GM18868 (cell line): Measurements from ENCODE around the gene NAALADL2.
A peak's percentile ranks its signal among the peaks of the same experiment; 100 is the strongest.

ENCODE experiments used
- ATAC-seq: cut with Tn5 transposase; IDR thresholded peaks from one replicate; pipeline ENCODE4 v1.9.1; 2021; ENCODE audit warnings: mild to moderate bottlenecking, moderate library complexity; ENCODE audit not compliant: unreplicated experiment

NAALADL2 gene

DNA sequence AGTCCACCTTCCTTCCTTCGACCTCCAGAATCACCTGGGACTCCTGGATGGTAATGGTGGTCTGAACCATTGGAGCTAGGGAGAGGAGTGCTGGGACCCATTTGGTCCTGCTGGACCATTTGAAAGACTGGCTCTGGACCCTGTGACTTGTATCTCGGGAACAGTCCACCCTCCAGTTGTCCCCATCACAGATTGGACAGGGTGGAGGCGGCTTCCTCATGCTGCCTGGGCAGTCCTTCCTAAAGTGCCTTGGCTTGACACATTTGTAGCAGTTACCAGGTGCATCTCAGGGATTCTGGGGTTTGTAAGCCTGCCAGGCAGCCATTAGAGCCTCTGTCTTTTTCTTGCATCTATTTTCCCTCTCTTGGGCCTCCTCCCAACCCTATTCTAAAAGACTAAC is 758.1 kb downstream of the NAALADL2 start:
- no peak for ATAC-seq

DNA sequence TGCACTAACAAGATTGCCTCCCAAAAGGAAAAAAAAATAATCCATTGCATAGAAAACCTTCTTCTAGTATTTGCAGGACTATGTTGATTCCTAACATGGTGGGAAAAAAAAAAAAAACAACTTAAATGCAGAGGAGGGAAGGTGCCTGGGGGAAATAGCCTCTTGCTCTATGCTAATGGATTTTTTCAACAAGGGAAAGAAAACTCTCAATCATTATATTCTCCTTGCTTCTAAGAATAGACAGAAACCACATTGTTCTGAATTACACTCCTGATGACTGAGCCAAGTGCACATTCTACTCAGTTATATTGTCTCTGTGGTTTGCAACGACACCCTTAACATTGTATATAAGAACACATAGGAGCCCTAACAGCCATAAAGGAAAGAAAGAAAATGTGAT is 760.2 kb downstream of the NAALADL2 start:
- ATAC-seq, result no peak

DNA sequence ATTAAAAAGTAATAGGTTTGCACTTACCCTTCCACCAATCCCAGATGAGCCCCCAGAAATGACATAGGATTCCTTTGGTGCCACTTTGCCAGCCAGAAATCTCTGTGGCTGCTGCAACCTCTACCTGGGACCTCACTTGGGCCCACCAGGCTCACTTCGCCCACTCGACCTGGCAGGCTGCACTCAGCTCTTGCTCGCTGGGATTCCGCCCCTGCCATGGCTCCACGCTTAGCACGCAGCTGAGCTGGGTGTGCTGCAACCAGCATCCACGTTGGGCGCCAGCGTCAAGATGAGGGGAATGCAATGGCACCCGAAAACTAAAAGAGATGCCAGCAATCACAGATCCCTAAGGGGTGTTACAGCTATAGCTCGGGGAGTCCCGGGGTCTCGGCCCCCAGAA is 761.0 kb downstream of the NAALADL2 start:
- ATAC-seq, result no peak

DNA sequence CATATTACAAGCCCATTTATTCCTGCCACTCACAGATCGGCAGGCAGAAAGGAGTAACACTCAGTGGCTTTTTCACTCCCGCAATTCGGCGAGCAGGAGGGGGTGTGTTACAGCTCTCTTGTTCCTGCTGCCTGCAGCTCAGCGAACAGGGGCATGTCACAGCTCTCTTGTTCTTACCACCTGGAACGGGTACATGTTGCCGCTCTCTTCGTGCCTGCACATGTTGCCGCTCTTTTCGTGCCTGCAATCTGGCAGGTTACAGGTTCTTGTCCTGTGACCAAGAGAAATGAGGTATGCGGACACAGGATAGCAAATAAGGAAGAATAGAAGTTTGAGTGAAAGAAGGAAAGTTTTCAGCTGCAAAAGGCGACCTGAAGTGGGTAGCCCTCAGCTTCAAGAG is 761.4 kb downstream of the NAALADL2 start:
- ATAC-seq, result no peak

DNA sequence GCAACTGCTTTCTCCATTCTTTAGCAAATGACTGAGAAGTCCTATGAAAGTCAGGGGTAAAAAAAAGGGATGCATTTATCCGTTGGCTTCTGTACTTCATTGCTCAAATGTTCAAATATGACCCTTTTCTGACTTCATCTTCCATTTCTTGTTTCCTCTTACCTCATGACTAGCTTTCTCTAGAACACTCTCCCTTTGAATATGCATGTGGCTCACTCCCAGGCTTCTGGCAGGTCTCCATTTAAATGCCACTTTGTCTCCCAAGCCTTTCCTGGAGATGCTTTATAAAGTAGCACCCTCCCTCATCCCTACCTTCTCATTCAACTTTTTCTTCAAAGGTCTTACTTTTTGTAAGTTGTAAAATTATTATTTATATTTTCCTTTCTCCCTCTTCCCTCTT is 781.8 kb downstream of the NAALADL2 start:
- ATAC-seq, result no peak

DNA sequence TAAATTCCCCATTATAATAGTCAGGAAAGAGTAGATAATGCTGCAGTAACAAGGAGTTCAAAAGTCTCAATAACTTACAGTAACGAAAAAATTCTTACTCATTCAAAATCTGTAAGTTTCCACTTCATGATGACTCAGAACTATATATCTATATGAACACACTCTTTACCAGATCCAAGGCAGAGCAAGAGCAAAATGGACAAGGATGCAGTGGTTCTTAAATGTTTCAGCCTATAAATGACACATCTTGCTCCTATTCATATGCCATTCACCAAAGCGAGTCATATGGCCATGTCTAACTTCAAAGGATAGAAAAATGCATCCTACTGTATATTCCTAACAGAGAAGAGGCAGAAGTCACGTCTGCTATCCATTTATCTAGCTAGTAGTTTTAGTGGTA is 787.7 kb downstream of the NAALADL2 start:
- ATAC-seq, result peak; percentile 68

DNA sequence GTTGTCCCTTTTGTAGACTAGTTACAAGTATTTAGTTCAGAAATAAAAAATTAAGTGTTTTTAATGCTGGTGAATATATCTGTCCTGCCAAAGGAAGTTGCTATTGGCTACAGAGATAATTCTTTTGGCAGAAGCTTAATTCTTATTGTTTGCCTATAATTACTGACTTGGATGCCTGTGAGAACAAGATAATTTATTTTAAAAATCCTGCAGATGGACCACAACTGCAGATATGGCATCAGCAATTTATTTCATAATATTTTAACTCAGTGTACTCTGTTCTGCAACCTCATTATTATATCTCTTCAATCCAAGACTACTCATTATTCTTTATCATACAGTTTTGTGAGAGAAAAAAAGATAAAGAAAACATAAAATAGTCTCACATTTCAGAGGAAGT is 789.8 kb downstream of the NAALADL2 start:
- ATAC-seq, result no peak

DNA sequence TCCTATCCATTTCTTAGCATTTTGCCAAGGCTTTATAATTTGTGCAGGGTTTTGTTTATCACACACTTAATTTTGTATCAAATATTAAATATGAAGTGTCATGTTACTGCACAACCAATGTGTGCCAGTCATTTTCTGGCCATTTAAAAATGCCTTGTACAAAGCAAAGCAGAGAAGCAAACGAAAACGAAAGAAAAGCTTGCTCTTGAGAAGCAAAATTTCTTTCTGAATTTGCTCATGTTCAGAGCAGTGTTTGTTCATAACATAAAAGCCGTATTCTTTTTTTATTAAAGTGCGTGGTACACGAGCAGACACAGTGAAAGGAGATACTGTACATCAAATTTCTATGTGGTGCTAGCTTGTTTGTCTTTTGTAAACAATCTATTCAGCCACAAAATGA is 792.6 kb downstream of the NAALADL2 start:
- no peak for ATAC-seq

DNA sequence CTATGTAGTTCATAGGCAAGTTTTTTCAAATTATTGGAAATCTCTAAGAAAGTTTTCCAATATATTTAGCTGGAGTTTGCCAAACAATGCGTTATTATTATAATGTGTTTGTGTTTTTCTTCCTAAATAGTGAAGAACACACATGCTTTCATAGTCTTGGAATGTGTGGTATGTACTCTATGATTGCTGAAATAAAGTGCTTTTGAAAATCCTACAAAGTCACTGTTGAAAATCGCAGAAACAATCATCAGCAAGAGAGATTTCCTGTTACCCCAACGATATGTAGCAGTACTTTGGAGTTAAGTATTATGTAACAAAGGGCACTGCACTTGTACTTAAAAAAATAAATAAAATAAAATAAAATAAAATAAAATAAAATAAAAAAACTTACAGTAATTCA is 796.2 kb downstream of the NAALADL2 start:
- ATAC-seq, result no peak

DNA sequence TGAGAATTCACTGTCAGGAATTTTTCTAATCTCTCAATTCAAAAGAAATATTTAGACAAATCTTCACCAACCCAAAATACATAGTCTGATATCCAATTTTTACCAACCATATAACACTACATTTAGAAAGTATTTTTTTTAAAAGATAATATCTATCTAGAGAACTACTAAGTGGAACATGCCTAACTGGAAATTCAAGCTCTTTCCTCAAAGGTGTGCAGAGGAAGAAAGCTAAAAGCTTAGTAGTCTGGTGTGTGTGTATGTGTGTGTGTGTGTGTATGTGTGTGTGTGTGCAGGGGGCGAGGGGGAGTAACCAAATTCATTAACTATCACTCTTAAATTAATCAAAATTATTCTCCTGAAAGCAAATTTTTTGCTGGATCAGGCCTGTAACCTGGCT is 797.3 kb downstream of the NAALADL2 start:
- ATAC-seq, result no peak

DNA sequence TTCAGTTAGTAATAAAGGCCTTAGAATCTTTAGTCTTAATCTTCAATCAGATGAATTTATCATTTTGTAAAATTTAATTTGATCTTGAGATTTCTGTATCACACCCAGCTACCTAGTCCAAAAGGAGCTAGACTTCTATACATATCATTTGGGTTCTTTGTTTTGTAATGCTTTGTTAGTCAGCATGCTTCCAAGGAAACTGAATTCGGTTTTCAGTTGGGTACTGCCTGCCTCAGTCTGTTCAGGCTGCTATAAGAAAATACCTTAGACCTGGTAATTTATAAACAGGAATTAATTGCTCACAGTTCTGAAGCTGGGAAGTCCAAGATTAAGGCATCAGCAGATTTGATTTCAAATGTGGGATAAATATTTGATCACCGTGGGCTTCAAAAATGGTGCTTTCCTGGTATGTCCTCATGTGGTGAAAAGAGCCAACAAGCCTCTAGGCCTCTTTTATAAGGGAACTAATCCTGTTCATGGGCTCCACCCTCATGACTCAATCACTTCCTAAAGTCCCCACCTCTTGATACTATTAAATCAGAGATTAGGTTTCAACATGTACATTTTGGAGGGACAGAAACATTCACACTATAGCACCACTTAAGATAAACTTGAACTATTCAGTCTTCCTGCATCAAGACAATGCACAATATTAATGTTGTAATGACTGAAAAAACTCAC is 800.7 kb downstream of the NAALADL2 start:
- ATAC-seq, result no peak

DNA sequence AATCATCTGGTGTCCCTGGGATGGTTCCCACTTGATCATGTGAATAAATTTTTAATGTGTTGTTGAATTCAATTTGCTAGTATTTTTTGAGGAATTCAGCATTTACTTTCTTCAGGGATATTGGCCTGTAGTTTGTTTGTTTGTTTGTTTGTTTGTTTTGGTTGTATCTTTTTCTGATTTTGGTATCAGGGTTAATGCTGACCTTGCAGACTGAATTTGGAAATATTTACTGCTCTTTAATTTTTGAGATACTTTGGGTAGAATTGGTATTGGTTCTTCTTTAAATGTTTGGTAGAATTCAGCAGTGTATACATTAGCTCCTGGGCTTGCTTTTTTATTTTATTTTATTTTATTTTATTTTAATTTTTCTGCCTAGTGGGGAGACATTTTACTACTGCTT is 803.7 kb downstream of the NAALADL2 start:
- ATAC-seq, result no peak

DNA sequence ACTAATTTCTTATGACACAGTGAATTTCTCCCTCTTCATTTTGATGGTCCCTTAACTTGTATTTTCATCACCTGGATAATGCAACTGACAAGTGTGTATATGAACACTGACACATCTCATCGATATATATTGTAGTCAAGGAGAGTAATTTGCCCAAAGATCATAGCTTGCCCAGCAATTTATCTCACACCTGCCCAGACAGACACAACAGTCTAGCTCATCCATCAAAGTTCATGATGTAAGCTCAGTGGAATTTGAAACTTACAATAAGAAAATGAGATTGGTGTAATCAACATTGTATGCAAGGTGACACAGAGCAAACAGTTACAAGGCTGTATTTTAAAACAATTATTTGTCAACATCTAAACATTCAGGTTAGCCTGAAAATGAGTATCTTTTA is 805.8 kb downstream of the NAALADL2 start:
- no peak for ATAC-seq

DNA sequence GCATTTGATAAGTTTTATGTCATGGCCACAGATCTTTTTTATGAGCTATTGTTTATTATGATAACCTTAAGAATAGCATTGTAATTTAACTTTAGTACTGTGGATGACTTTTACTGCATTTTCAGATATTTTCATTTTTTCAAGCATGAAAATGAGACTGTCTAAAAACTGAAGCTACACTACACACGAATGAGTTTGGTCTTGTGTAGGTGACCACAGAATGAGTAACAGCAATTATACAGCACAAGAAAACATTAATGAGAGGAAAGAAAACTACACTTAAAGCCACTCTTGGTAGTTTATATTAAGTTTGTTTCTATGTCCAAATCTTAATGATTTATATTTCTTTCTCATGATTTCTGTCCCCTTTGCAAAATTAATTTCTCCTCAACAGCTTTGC is 809.2 kb downstream of the NAALADL2 start:
- no peak for ATAC-seq

DNA sequence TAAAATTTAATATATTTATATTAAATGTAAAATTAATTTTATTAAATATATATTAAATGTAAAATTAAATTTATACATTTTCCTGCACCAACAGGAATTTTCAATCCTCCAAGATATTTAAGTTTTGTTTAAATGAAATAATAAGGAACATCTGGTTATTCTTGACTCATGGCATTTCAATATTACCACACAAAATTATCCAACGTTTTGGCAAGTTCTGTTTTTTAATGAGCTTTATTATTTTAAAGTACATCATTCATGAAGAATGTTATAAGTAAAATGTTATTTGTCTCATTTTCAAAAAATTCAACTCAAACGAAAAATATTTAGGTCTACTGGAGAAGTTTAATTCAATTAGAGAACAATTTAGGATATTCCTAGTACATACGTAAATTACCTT is 811.4 kb downstream of the NAALADL2 start:
- no peak for ATAC-seq

DNA sequence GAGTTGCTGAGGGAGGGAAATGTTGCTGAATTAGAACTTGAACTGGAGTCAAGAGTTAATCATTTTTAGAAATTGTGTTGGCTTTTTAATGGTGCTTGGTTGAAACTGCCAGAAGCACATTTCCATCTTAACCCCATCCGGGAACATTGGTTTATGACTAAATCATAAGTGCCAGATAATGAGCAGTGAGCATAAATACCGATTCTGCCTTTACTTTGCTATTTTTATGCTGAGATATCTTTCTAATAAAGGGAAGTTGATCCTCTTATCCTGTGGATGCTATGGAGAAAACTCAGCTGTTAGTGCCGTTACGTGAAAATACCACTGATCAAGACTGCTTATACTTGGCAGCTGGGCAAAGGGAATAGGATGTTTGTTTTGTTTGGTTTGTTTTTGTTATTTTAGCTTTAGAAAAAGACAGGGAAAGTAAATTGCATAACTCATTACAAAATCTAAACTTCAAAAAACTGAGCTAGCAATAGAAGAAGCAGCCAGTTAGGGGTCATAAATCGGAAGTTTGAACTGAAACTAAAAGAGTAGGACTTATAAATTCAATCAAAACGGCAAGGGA is 813.1 kb downstream of the NAALADL2 start:
- no peak for ATAC-seq

DNA sequence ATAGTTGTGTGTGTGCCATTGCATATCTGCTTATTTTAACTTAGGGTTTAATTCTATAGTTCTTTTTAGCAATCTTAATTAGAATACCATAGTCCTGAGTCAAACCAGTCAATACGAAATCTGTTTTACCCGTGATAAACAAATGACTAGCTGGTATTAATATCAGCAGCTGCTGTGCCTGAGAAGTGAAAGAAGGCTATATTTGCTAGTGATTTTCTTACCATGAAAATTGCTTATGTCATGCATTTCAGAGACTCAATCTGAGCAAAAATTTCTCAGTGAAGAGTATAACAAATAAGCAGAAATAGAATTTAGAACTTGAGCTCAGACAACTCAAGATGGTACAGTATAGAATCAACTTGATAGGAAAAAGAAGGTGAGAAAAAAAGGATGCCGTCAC is 820.4 kb downstream of the NAALADL2 start:
- no peak for ATAC-seq

DNA sequence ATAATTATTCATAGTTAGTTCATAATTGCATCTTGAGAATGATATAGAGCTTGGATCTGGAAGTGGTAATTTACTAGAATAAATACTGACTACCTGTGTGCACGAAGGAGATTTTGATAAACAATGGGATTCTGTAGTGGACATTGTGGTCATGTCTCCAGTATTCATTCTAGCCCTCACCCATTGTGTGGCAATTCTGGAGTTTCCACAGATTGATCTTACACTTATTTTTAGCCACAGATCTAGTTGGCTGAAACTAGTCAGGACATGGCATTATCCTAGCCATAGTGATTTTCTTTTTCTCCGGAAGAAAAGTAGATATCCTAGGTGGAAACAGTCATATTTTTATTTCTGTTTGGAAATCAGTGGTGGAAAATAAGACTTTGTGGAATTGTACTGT is 833.1 kb downstream of the NAALADL2 start:
- ATAC-seq, result no peak

DNA sequence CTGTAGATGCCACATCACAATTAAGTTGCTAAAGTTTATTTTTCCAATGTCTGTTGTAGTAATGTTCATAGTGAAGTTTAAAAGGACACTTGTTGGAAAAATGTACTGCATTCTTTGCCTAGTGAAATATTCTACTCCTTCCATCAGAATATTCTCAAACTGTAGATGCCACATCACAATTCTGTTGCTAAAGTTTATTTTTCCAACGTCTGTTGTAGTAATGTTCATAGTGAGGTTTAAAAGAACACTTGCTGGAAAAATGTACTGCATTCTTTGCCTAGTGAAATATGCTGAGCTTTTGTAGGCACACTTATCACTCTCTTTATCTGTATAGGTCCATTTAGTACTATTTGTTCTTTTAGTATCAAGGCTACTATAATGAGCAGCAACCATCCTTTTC is 836.1 kb downstream of the NAALADL2 start:
- no peak for ATAC-seq

DNA sequence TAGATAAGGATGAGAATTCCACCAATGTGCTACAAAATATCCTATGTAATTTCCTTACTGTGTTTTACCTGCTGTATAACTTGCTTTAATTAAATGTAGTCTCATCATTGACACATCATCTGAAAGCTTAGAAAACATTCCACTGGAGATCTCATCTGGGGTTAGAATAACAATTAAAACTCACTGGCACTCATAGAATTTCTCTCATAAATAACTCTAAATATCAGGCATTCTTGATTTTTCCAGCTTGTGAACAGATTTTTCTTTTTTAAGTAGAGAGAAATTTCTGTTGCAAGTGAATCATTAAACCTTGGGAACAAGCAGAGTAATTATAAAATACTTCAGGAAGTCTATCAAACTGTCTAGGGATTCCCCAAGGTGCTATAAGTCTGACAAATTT is 843.8 kb downstream of the NAALADL2 start:
- ATAC-seq, result no peak

DNA sequence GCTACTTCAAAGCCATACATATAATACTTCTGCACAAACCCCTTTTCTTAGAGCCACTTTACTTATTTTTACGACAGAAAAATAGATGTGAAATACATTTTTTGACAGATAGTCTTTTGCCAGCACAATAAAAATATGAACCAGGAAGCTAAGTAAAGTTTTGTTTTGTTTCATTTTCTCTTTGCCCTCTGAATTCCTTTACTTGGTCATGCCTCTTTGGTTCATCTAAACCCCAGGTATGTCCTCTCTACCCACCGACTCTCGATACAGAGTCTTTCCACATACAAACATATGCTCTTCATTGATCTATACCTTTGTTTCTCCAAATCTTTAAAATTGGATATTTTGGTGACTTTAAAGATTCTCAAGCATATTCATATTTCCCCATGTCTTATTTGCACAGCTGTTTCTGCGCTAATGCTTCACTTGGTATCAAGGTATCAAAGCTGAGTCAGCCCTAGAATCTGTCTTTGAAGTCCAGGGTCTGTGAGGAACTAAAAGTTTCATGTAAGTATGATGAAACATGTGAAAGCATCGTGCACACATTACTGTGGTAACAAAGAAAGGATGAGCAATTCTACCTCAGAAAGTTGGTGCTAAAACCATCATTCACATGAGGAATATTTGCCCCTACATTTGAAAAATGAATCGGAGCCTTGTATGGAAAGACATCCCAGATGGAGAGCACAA is 845.4 kb downstream of the NAALADL2 start:
- peak; percentile 99 for ATAC-seq

DNA sequence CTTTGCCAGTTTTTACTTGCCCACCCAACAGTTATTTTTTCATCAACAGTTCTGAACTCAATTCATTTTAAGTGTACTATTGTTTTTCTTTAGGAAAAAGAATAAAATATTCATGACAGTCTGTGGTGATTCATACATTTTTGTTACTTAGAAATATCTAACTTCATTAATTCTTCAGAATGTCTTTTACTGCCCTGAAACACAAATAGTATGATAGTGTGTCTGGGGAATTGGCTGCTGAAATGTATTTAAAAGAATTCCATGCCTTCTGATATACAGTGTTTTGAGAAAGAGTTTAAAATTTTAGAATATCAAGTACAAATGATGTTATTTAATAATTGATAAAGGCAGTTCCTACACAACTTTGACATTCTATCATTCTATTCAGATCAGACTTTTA is 854.1 kb downstream of the NAALADL2 start:
- no peak for ATAC-seq

DNA sequence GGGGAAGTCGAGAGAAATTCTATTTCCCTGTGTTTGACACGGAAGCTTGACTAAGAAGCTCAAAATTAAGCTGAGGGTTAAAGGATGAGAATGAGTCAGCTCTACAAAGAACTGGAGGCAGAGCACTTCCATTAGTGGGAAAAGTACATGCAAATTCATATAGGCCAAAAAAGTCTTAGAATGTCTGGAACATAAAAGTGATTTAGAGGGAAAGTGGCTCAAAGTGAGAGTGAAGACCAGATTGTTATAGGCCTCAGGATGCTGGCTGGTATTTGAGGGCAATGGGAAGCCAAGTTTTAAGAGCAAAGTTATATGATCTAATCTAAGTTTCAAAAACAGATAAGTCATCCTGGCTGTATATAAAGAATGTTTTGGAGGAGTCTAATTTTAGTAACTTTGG is 857.3 kb downstream of the NAALADL2 start:
- no peak for ATAC-seq
